Measurements from ENCODE around the gene VWA8. TPM values are rescaled to one million over a fixed set of nuclear protein-coding genes. Genes with fewer than 3 reads are reported as not detected.

The VWA8 gene
- total and polyA plus RNA-seq, 4 experiments from 2014 or later, result 3.2 to 23.3 (median 13.5) TPM

GRCh38 chr13:41597348-41598041 is 363.4 kb downstream of the VWA8 start:
- no peak for DNase-seq

GRCh38 chr13:41596190-41596589 is 364.7 kb downstream of the VWA8 start:
- Histone ChIP-seq H3K4me1 (ENCODE audit: insufficient read depth, low read length) (peaks cover 11% of the 10 kb centered on the region), H3K27me3 (ENCODE audit: insufficient read depth, low read length) (no peaks in the 10 kb centered on the region), H3K36me3 (ENCODE audit: insufficient read depth, low read length) (no peaks in the 10 kb centered on the region), H3K27ac (ENCODE audit: low read depth, low read length) (no peak overlapping the region), H3K4me3 (ENCODE audit: low read length in 2 of 2) (no peak overlapping the region), H3K9me3 (ENCODE audit: control insufficient read depth in 1 of 2, low read length in 2 of 2) (no peaks in the 10 kb centered on the region)
- no peak overlapping the region for H3K4me3 Mint-ChIP-seq
- H3K27ac Mint-ChIP-seq, result peak overlapping the region in 1 of 7 donors; percentile 70
- H3K4me1 Mint-ChIP-seq, result peaks cover 8 to 15% (median 10%) of the 10 kb centered on the region in 4 donors
- ChIA-PET POLR2A (ENCODE audit: partially characterized antibody) (no interaction called here), CTCF (ENCODE audit: partially characterized antibody) (interaction anchor here (1.2 kb wide), 1 partner anchor 15 kb away, joined by 4 read pairs; no protein-coding TSS in a partner anchor)
- intact Hi-C loops (cut with micrococcal nuclease), result no loop called here
- peaks cover 11 to 24% of the 10 kb centered on the region in 2 donors for H3K36me3 Mint-ChIP-seq
- no peak for DNase-seq
- peaks cover 0 to 2% (median 0%) of the 10 kb centered on the region in 8 donors for H3K9me3 Mint-ChIP-seq
- no peaks in the 10 kb centered on the region for H3K27me3 Mint-ChIP-seq

More at GRCh38 chr13:41597348-41598041, 363.4 kb downstream of the VWA8 start:
- Mint-ChIP-seq H3K27ac (peak overlapping the region in 3 of 7 donors; percentile 23 to 52 (median 31)), H3K4me3 (no peak overlapping the region), H3K4me1 (peaks cover 8 to 15% (median 10%) of the 10 kb centered on the region in 4 donors), H3K9me3 (peaks cover 0 to 2% (median 0%) of the 10 kb centered on the region in 8 donors), H3K36me3 (peaks cover 11 to 30% of the 10 kb centered on the region in 2 donors), H3K27me3 (no peaks in the 10 kb centered on the region)
- H3K9me3 ChIP-seq (ENCODE audit: control insufficient read depth in 1 of 2, low read length in 2 of 2), result no peaks in the 10 kb centered on the region
- POLR2A ChIA-PET (ENCODE audit: partially characterized antibody), result no interaction called here
- H3K36me3 ChIP-seq (ENCODE audit: insufficient read depth, low read length), result no peaks in the 10 kb centered on the region
- H3K4me3 ChIP-seq (ENCODE audit: low read length in 2 of 2), result no peak overlapping the region
- CTCF ChIA-PET (ENCODE audit: partially characterized antibody), result no interaction called here
- H3K4me1 ChIP-seq (ENCODE audit: insufficient read depth, low read length), result peaks cover 11% of the 10 kb centered on the region
- intact Hi-C loops (cut with micrococcal nuclease), result no loop called here
- H3K27me3 ChIP-seq (ENCODE audit: insufficient read depth, low read length), result no peaks in the 10 kb centered on the region
- H3K27ac ChIP-seq (ENCODE audit: low read depth, low read length), result no peak overlapping the region

GRCh38 chr13:41595298-41595697 is 365.6 kb downstream of the VWA8 start:
- CTCF ChIA-PET (ENCODE audit: partially characterized antibody), result interaction anchor here (1.2 kb wide), 1 partner anchor 16 kb away, joined by 4 read pairs; no protein-coding TSS in a partner anchor
- no peak overlapping the region for H3K4me3 Mint-ChIP-seq

DNA sequence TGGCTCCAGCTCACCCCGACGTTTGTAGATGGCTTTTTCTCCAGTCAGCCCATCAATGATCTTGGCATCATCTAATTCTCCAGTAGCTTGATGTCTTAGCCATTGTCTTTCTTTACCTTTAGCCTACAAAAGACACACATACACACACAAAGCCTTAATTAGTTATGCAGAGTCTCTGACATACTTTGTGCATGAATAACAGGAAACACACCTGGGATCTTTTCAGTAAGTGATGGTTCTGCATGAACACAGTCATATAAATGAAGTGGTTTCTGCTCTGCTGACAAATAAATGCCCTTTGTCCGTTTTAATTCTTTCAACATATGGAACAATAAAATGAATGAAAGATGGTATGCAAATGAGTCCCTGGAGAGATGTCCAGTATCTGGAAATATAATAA is 370.3 kb downstream of the VWA8 start:
- ChIA-PET POLR2A (ENCODE audit: partially characterized antibody) (no interaction called here), CTCF (ENCODE audit: partially characterized antibody) (interaction anchor here (1.1 kb wide), 1 partner anchor 132 kb away, joined by 3 read pairs; no protein-coding TSS in a partner anchor)
- DNase-seq, result no peak
- Mint-ChIP-seq H3K9me3 (peaks cover 0 to 2% (median 0%) of the 10 kb centered on the region in 8 donors), H3K4me3 (no peak overlapping the region), H3K36me3 (peaks cover 39 to 44% of the 10 kb centered on the region in 2 donors), H3K27me3 (no peaks in the 10 kb centered on the region), H3K4me1 (peaks cover 0 to 3% (median 0%) of the 10 kb centered on the region in 4 donors), H3K27ac (no peak overlapping the region)
- Histone ChIP-seq H3K4me1 (ENCODE audit: insufficient read depth, low read length) (no peaks in the 10 kb centered on the region), H3K27ac (ENCODE audit: low read depth, low read length) (no peak overlapping the region), H3K9me3 (ENCODE audit: control insufficient read depth in 1 of 2, low read length in 2 of 2) (no peaks in the 10 kb centered on the region), H3K4me3 (ENCODE audit: low read length in 2 of 2) (no peak overlapping the region), H3K27me3 (ENCODE audit: insufficient read depth, low read length) (no peaks in the 10 kb centered on the region), H3K36me3 (ENCODE audit: insufficient read depth, low read length) (no peaks in the 10 kb centered on the region)
- intact Hi-C loops (cut with micrococcal nuclease), result no loop called here

More at GRCh38 chr13:41595298-41595697, 365.6 kb downstream of the VWA8 start:
- Histone ChIP-seq H3K27me3 (ENCODE audit: insufficient read depth, low read length) (no peaks in the 10 kb centered on the region), H3K4me1 (ENCODE audit: insufficient read depth, low read length) (peaks cover 11% of the 10 kb centered on the region), H3K36me3 (ENCODE audit: insufficient read depth, low read length) (no peaks in the 10 kb centered on the region), H3K9me3 (ENCODE audit: control insufficient read depth in 1 of 2, low read length in 2 of 2) (no peaks in the 10 kb centered on the region), H3K4me3 (ENCODE audit: low read length in 2 of 2) (no peak overlapping the region), H3K27ac (ENCODE audit: low read depth, low read length) (no peak overlapping the region)
- H3K27me3 Mint-ChIP-seq, result no peaks in the 10 kb centered on the region
- peaks cover 11 to 22% of the 10 kb centered on the region in 2 donors for H3K36me3 Mint-ChIP-seq
- no peak for DNase-seq
- peak overlapping the region in 1 of 7 donors; percentile 30 for H3K27ac Mint-ChIP-seq
- peaks cover 0 to 2% (median 0%) of the 10 kb centered on the region in 8 donors for H3K9me3 Mint-ChIP-seq
- POLR2A ChIA-PET (ENCODE audit: partially characterized antibody), result no interaction called here
- H3K4me1 Mint-ChIP-seq, result peaks cover 8 to 15% (median 10%) of the 10 kb centered on the region in 4 donors
- intact Hi-C loops (cut with micrococcal nuclease), result no loop called here

GRCh38 chr13:41590122-41590521 is 370.8 kb downstream of the VWA8 start:
- H3K4me1 Mint-ChIP-seq, result peaks cover 0 to 3% (median 0%) of the 10 kb centered on the region in 4 donors
- H3K9me3 Mint-ChIP-seq, result peaks cover 0 to 2% (median 0%) of the 10 kb centered on the region in 8 donors
- no peaks in the 10 kb centered on the region for H3K36me3 ChIP-seq (ENCODE audit: insufficient read depth, low read length)
- H3K4me1 ChIP-seq (ENCODE audit: insufficient read depth, low read length), result no peaks in the 10 kb centered on the region
- peak overlapping the region in 1 of 7 donors; percentile 41 for H3K27ac Mint-ChIP-seq
- no peak overlapping the region for H3K4me3 ChIP-seq (ENCODE audit: low read length in 2 of 2)
- ChIA-PET POLR2A (ENCODE audit: partially characterized antibody) (no interaction called here), CTCF (ENCODE audit: partially characterized antibody) (interaction anchor here (0.5 kb wide), 1 partner anchor 308 kb away, joined by 3 read pairs; no protein-coding TSS in a partner anchor)
- DNase-seq, result no peak
- H3K27me3 ChIP-seq (ENCODE audit: insufficient read depth, low read length), result no peaks in the 10 kb centered on the region
- H3K4me3 Mint-ChIP-seq, result no peak overlapping the region
- intact Hi-C loops (cut with micrococcal nuclease), result no loop called here
- no peak overlapping the region for H3K27ac ChIP-seq (ENCODE audit: low read depth, low read length)
- peaks cover 40 to 43% of the 10 kb centered on the region in 2 donors for H3K36me3 Mint-ChIP-seq
- H3K9me3 ChIP-seq (ENCODE audit: control insufficient read depth in 1 of 2, low read length in 2 of 2), result no peaks in the 10 kb centered on the region
- no peaks in the 10 kb centered on the region for H3K27me3 Mint-ChIP-seq

DNA sequence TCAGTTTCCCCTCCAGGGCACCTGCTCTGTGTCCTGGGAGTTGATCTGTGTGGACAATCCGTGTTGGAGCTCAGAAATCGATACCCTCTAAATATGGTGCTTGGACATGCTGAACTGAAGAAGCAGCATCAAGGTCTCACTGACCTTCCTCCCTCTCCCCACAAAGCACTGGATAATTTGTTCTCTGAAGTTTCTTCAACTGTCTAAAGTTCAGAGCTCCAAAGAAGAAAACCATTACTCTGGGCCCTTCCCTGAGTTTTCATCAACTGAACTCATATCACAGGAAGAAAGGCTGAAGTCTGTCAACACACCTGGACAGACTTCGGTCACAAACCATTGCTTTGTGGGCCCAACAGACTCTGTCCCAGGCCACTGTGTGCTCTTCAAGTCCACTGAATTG is 371.5 kb downstream of the VWA8 start:
- Mint-ChIP-seq H3K27me3 (no peaks in the 10 kb centered on the region), H3K9me3 (peaks cover 0 to 2% (median 0%) of the 10 kb centered on the region in 8 donors), H3K36me3 (peaks cover 47 to 50% of the 10 kb centered on the region in 2 donors), H3K4me1 (peaks cover 0 to 3% (median 0%) of the 10 kb centered on the region in 4 donors), H3K27ac (no peak overlapping the region), H3K4me3 (no peak overlapping the region)
- H3K9me3 ChIP-seq (ENCODE audit: control insufficient read depth in 1 of 2, low read length in 2 of 2), result no peaks in the 10 kb centered on the region
- H3K27ac ChIP-seq (ENCODE audit: low read depth, low read length), result no peak overlapping the region
- intact Hi-C loops (cut with micrococcal nuclease), result loop anchor here (5.0 kb wide), 1 partner anchor 237 kb away; no protein-coding TSS in a partner anchor
- no peak overlapping the region for H3K4me3 ChIP-seq (ENCODE audit: low read length in 2 of 2)
- ChIA-PET CTCF (ENCODE audit: partially characterized antibody) (no interaction called here), POLR2A (ENCODE audit: partially characterized antibody) (no interaction called here)
- no peaks in the 10 kb centered on the region for H3K36me3 ChIP-seq (ENCODE audit: insufficient read depth, low read length)
- no peaks in the 10 kb centered on the region for H3K4me1 ChIP-seq (ENCODE audit: insufficient read depth, low read length)
- no peaks in the 10 kb centered on the region for H3K27me3 ChIP-seq (ENCODE audit: insufficient read depth, low read length)
- no peak for DNase-seq

DNA sequence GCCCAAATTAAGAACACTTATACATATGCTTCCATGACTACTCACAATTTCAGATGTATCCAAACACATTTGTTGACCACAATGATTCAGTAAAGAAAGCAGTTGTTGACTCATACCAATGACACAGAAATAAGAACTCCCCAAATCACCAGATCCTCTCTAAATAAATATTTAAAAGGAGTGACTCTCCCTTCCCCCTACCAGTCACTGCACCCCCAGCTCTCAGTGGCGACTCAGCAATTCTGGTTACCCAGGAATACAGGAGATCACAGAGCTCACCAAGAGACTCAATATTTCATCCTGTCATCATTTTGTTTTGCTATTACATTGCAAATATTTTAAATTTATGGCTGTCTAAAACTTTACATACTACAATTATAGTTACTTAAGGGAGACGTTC is 372.0 kb downstream of the VWA8 start:
- H3K36me3 Mint-ChIP-seq, result peaks cover 47 to 52% of the 10 kb centered on the region in 2 donors
- H3K4me1 Mint-ChIP-seq, result peaks cover 0 to 3% (median 0%) of the 10 kb centered on the region in 4 donors
- H3K9me3 Mint-ChIP-seq, result peaks cover 0 to 2% (median 0%) of the 10 kb centered on the region in 8 donors
- Histone ChIP-seq H3K4me1 (ENCODE audit: insufficient read depth, low read length) (no peaks in the 10 kb centered on the region), H3K27ac (ENCODE audit: low read depth, low read length) (no peak overlapping the region), H3K9me3 (ENCODE audit: control insufficient read depth in 1 of 2, low read length in 2 of 2) (no peaks in the 10 kb centered on the region), H3K4me3 (ENCODE audit: low read length in 2 of 2) (no peak overlapping the region), H3K36me3 (ENCODE audit: insufficient read depth, low read length) (no peaks in the 10 kb centered on the region), H3K27me3 (ENCODE audit: insufficient read depth, low read length) (no peaks in the 10 kb centered on the region)
- no peak for DNase-seq
- intact Hi-C loops (cut with micrococcal nuclease), result loop anchor here (5.0 kb wide), 1 partner anchor 237 kb away; no protein-coding TSS in a partner anchor
- ChIA-PET CTCF (ENCODE audit: partially characterized antibody) (interaction anchor here (3.7 kb wide), 1 partner anchor 130 kb away, joined by 29 read pairs; the partner anchor contains the start of gene RGCC), POLR2A (ENCODE audit: partially characterized antibody) (no interaction called here)
- H3K27ac Mint-ChIP-seq, result peak overlapping the region in 1 of 7 donors; percentile 15
- no peak overlapping the region for H3K4me3 Mint-ChIP-seq
- H3K27me3 Mint-ChIP-seq, result no peaks in the 10 kb centered on the region
